GM12878 (cell line): ENCODE data around the gene MEOX1. TPM values are rescaled to one million over a fixed set of nuclear protein-coding genes. Genes with fewer than 3 reads are reported as not detected.

Source experiments
- ASH2L ChIP-seq: fragments of 300-600, 200-600 bp; sonication (generic); IDR thresholded peaks from 2 replicates; pipeline ENCODE4 v1.6.1; 2017; ENCODE audit warnings: low read depth, mild to moderate bottlenecking, borderline replicate concordance
- ATF7 ChIP-seq: fragments of 450-650 bp; IDR thresholded peaks from 2 replicates; pipeline ENCODE4 v1.6.1; 2016; ENCODE audit warnings: low read depth, mild to moderate bottlenecking
- BCL11A ChIP-seq: IDR thresholded peaks from 2 replicates; pipeline ENCODE4 v1.6.1; 2011; ENCODE audit warnings: low read depth, low read length
- BHLHE40 ChIP-seq, 2 experiments: fragments of 450-650 bp in 1 of 2; IDR thresholded peaks; 2 replicates each; pipeline ENCODE4 v1.6.1; 2011 to 2017; ENCODE audit warnings: low read depth in 2 of 2, borderline replicate concordance in 1 of 2, improper control_type of control experiment in 1 of 2, low read length in 1 of 2, mild to moderate bottlenecking in 1 of 2
- CHD2 ChIP-seq: IDR thresholded peaks from 2 replicates; pipeline ENCODE4 v1.6.1; 2011; ENCODE audit warnings: low read depth, low read length, improper control_type of control experiment, borderline replicate concordance
- DPF2 ChIP-seq: fragments of 450-650 bp; IDR thresholded peaks from 2 replicates; pipeline ENCODE4 v1.6.1; 2017; ENCODE audit warnings: mild to moderate bottlenecking
- FOXK2 ChIP-seq: fragments of 450-650 bp; IDR thresholded peaks from 2 replicates; pipeline ENCODE4 v1.6.1; 2017; ENCODE audit warnings: mild to moderate bottlenecking, moderate library complexity
- HDAC2 ChIP-seq: fragments of 200-600 bp; sonication (generic); IDR thresholded peaks from 2 replicates; pipeline ENCODE4 v1.6.1; 2017
- HDAC6 ChIP-seq: fragments of 200-600 bp; sonication (generic); IDR thresholded peaks from one replicate; pipeline ENCODE4 v1.8.0; 2017; ENCODE audit warnings: antibody characterized with exemption; ENCODE audit not compliant: unreplicated experiment
- IKZF1 ChIP-seq: fragments of 450-650 bp; conservative IDR thresholded peaks from 2 replicates; pipeline ENCODE4 v1.6.1; 2017; ENCODE audit warnings: antibody characterized with exemption, mild to moderate bottlenecking
- IKZF2 ChIP-seq, 2 experiments: fragments of 450-650 bp; IDR thresholded peaks; 2 replicates each; pipeline ENCODE4 v1.6.1; 2017; ENCODE audit warnings: mild to moderate bottlenecking in 2 of 2, moderate library complexity in 2 of 2
- IRF5 ChIP-seq: fragments of 450-650 bp; IDR thresholded peaks from 2 replicates; pipeline ENCODE4 v1.6.1; 2017; ENCODE audit warnings: borderline replicate concordance
- LARP7 ChIP-seq: fragments of 450-650 bp; IDR thresholded peaks from 2 replicates; pipeline ENCODE4 v1.6.1; 2017; ENCODE audit warnings: mild to moderate bottlenecking
- MLLT1 ChIP-seq: fragments of 450-650 bp; IDR thresholded peaks from 2 replicates; pipeline ENCODE4 v1.6.1; 2016; ENCODE audit warnings: mild to moderate bottlenecking
- MTA2 ChIP-seq: fragments of 450-650 bp; IDR thresholded peaks from 2 replicates; pipeline ENCODE4 v1.6.1; 2016; ENCODE audit warnings: low read depth, mild to moderate bottlenecking, moderate library complexity
- NBN ChIP-seq: fragments of 450-650 bp; IDR thresholded peaks from 2 replicates; pipeline ENCODE4 v1.6.1; 2016
- NKRF ChIP-seq: fragments of 450-650 bp; conservative IDR thresholded peaks from 2 replicates; pipeline ENCODE4 v1.6.1; 2017; ENCODE audit warnings: mild to moderate bottlenecking, moderate library complexity
- RB1 ChIP-seq: fragments of 450-650 bp; formaldehyde crosslinking; IDR thresholded peaks from 2 replicates; pipeline ENCODE4 v1.6.1; 2017; ENCODE audit warnings: mild to moderate bottlenecking, borderline replicate concordance
- RUNX3 ChIP-seq: IDR thresholded peaks from 2 replicates; pipeline ENCODE4 v1.6.1; 2012; ENCODE audit warnings: low read length, inconsistent platforms
- SP1 ChIP-seq: IDR thresholded peaks from one replicate; pipeline ENCODE4 v1.6.1; 2011; ENCODE audit warnings: low read depth, low read length
- STAT3 ChIP-seq: IDR thresholded peaks from 2 replicates; pipeline ENCODE4 v1.6.1; 2011; ENCODE audit warnings: low read depth, low read length, improper control_type of control experiment
- SUZ12 ChIP-seq: fragments of 200-600 bp; sonication (generic); IDR thresholded peaks from one replicate; pipeline ENCODE4 v1.6.1; 2018; ENCODE audit warnings: antibody characterized with exemption, mild to moderate bottlenecking; ENCODE audit not compliant: unreplicated experiment
- TBL1XR1 ChIP-seq: IDR thresholded peaks from 2 replicates; pipeline ENCODE4 v1.6.1; 2012; ENCODE audit warnings: low read depth, low read length, improper control_type of control experiment
- USF2 ChIP-seq: IDR thresholded peaks from 2 replicates; pipeline ENCODE4 v1.6.1; 2011; ENCODE audit warnings: low read depth, low read length, improper control_type of control experiment, borderline replicate concordance
- ZNF24 ChIP-seq: fragments of 450-650 bp; IDR thresholded peaks from 2 replicates; pipeline ENCODE4 v1.6.1; 2017; ENCODE audit warnings: antibody characterized with exemption, mild to moderate bottlenecking
- ZSCAN29 ChIP-seq: fragments of 450-650 bp; IDR thresholded peaks from 2 replicates; pipeline ENCODE4 v1.6.1; 2017; ENCODE audit warnings: mild to moderate bottlenecking, moderate library complexity
- ZZZ3 ChIP-seq: IDR thresholded peaks from 2 replicates; pipeline ENCODE4 v1.6.1; 2011; ENCODE audit warnings: low read depth; ENCODE audit not compliant: control insufficient read depth, insufficient read length
- polyA plus RNA-seq, 11 experiments: library from polyadenylated mRNA; depleted of rRNA in 4 of 11; unstranded in 6 of 11; stranded (reverse) in 5 of 11; fragments of >200 nt; fragmentation: Nextera tagmentation in 4 of 11; fragmentation: Illumina TruSeq in 1 of 11; extraction: Ambion mirVana in 4 of 11; extraction: Trizol in 1 of 11; gene quantifications; 1 replicate in 1 of 11; 2 replicates in 10 of 11; pipeline versions ENCODE4 v1.2.1 to v1.2.3, GENCODE V29; 2011 to 2016; ENCODE audit warnings: inconsistent platforms in 2 of 11, missing spikeins in 2 of 11, low read depth in 1 of 11
- total RNA-seq, 4 experiments: library from RNA; depleted of rRNA in 3 of 4; stranded (reverse); fragments of >200 nt in 3 of 4; fragmentation: Illumina TruSeq in 1 of 4; extraction: Trizol in 1 of 4; gene quantifications; 2 replicates each; pipeline versions ENCODE4 v1.2.1 to v1.2.3, GENCODE V29; 2013 to 2021

The MEOX1 gene
- total and polyA plus RNA-seq, 10 of the 15 experiments (the other 5 are each of a cell fraction or from before 2014, with no cell fraction given), result 0.19 to 9.4 (median 0.46) TPM

GRCh38 chr17:43701318-43701743, 39.6 kb upstream of the MEOX1 start (continued):
- peak; percentile 31; the same call in 1 of the 2 replicates for TF ChIP-seq IRF5
- peak; percentile 97 for TF ChIP-seq MLLT1
- peak; percentile 61; the same call in 1 of the 2 replicates for TF ChIP-seq ATF7
- peak; percentile 60 to 83 for TF ChIP-seq IKZF2 (IDR thresholded peaks at IDR 0.05)
- no peak for TF ChIP-seq STAT3
- TF ChIP-seq SP1, result peak; percentile 56
- TF ChIP-seq SUZ12, result no peak
- TF ChIP-seq HDAC6, result no peak
- TF ChIP-seq HDAC2, result no peak
- TF ChIP-seq ZNF24, result 0 out of 2 replicates have a peak, but pooled peaks have one; percentile 14
- TF ChIP-seq CHD2, result peak; percentile 79
- peak; percentile 56; the same call in 1 of the 2 replicates for TF ChIP-seq LARP7
- peak; percentile 49; the same call in 1 of the 2 replicates for TF ChIP-seq TBL1XR1
- TF ChIP-seq NBN, result peak; percentile 83; the same call in 1 of the 2 replicates
- TF ChIP-seq NKRF, result 0 out of 2 replicates have a peak, but pooled peaks have one; percentile 30
- no peak for TF ChIP-seq ASH2L
- TF ChIP-seq RUNX3, result peak; percentile 94
- TF ChIP-seq ZZZ3, result no peak
- TF ChIP-seq FOXK2, result peak; percentile 43; the same call in 1 of the 2 replicates
- TF ChIP-seq USF2, result no peak
- TF ChIP-seq DPF2, result peak; percentile 91
- peak; percentile 82 for TF ChIP-seq IKZF1
- TF ChIP-seq BCL11A, result peak; percentile 89; the same call in 1 of the 2 replicates
- TF ChIP-seq RB1, result no peak
- peak; percentile 83 to 91 for TF ChIP-seq BHLHE40 (IDR thresholded peaks at IDR 0.05; ENCODE audit: borderline replicate concordance in 1 of 2, low read depth in 2 of 2, low read length in 1 of 2)
- TF ChIP-seq ZSCAN29, result 0 out of 2 replicates have a peak, but pooled peaks have one; percentile 49
- TF ChIP-seq MTA2, result peak; percentile 97
